ENCODE data around the gene RERE. TPM values are rescaled to one million over a fixed set of nuclear protein-coding genes. Genes with fewer than 3 reads are reported as not detected.
"Not testable (repeated sequence)": the region's sequence is repeated elsewhere in the genome, so short reads cannot be mapped to it uniquely, and the experiment has no call there.

The RERE gene
- total RNA-seq, 1 donor from 2014 or later, result 76.8 TPM

DNA sequence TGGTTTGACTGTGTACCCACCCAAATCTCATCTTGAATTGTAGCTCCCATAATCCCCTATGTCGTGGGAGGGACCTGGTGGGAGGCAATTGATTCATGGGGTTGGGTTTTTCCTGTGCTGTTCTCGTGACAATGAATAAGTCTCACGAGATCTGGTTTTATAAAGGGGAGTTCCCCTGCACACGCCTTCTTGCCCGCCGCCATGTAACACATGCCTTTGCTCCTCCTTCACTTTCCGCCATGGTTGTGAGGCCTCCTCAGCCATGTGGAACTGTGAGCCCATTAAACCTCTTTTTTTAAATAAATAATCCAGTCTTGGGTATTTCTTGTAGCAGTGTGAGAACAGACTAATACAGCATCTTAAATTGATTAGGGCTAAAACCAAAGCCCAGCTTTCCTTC is 22.6 kb upstream of the RERE start:
- Mint-ChIP-seq H3K4me3 (ENCODE audit: unreplicated experiment) (no peak overlapping the region), H3K9me3 (ENCODE audit: unreplicated experiment) (no peaks in the 10 kb centered on the region), H3K27me3 (ENCODE audit: unreplicated experiment) (peaks cover 4% of the 10 kb centered on the region), H3K27ac (ENCODE audit: unreplicated experiment) (no peak overlapping the region), H3K4me1 (ENCODE audit: unreplicated experiment) (peaks cover 11% of the 10 kb centered on the region), H3K36me3 (ENCODE audit: unreplicated experiment) (peaks cover 2% of the 10 kb centered on the region)
- TF ChIP-seq, protein P1, sequence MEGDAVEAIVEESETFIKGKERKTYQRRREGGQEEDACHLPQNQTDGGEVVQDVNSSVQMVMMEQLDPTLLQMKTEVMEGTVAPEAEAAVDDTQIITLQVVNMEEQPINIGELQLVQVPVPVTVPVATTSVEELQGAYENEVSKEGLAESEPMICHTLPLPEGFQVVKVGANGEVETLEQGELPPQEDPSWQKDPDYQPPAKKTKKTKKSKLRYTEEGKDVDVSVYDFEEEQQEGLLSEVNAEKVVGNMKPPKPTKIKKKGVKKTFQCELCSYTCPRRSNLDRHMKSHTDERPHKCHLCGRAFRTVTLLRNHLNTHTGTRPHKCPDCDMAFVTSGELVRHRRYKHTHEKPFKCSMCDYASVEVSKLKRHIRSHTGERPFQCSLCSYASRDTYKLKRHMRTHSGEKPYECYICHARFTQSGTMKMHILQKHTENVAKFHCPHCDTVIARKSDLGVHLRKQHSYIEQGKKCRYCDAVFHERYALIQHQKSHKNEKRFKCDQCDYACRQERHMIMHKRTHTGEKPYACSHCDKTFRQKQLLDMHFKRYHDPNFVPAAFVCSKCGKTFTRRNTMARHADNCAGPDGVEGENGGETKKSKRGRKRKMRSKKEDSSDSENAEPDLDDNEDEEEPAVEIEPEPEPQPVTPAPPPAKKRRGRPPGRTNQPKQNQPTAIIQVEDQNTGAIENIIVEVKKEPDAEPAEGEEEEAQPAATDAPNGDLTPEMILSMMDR (IDR thresholded peaks at IDR 0.05), result no peak
- DNase-seq (ENCODE audit: extremely low spot score, unreplicated experiment), result no peak

DNA sequence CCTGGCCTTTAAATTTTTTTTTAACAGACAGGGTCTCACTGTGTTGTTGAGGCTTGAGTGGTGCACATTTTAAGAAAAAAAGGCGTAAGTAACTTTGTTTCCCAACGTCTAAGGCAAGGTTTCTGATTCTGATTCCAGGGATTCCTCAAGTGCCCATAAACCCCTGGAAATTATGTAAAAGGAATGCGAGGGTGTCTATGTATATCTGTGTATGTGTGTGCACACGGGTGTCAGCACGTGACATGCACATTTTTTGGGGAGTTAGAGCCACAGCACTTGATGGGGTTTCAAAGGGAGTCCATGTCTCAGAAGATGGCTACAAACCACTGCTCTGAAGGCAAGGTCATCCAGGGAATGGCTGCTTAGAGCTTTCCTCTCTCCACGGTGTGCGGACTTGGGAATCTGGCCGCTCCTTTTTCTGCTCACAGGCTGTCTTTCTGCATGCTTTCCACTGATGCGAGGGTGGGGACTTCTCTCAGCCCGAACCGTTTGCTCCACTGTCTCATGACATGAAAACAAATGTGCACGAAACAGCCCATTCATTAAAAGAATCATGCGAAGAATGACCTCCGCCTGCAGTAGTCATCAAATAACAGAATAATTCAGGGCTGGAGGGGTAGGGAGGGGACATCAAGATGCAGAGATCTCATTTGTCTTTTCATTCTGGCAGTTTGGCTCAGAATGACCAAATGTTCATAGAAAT is 18.7 kb upstream of the RERE start:
- Mint-ChIP-seq H3K4me3 (ENCODE audit: unreplicated experiment) (no peak overlapping the region), H3K9me3 (ENCODE audit: unreplicated experiment) (no peaks in the 10 kb centered on the region), H3K36me3 (ENCODE audit: unreplicated experiment) (peaks cover 2% of the 10 kb centered on the region), H3K27me3 (ENCODE audit: unreplicated experiment) (peaks cover 4% of the 10 kb centered on the region), H3K4me1 (ENCODE audit: unreplicated experiment) (no peaks in the 10 kb centered on the region), H3K27ac (ENCODE audit: unreplicated experiment) (no peak overlapping the region)
- no peak for DNase-seq (ENCODE audit: extremely low spot score, unreplicated experiment)
- TF ChIP-seq, protein P1 (IDR thresholded peaks at IDR 0.05), result no peak

DNA sequence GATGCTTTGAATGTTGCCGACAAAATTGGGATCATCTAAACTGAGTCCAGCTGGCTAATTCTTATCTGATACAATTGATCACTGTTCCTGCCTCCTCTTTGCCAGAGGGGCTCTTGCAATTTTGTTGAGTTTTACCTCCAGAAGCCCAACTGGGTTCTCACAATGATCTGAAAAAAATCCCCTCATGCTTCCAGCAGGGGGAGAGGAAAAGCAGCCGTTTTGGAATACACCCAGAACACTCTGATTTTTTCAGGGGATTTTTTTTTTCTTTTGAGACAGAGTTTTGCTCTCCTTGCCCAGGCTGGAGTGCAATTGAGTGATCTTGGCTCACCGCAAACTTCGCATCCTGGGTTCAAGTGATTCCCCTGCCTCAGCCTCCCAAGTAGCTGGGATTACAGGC is 13.9 kb upstream of the RERE start:
- H3K4me3 Mint-ChIP-seq (ENCODE audit: unreplicated experiment), result no peak overlapping the region
- no peak overlapping the region for H3K27ac Mint-ChIP-seq (ENCODE audit: unreplicated experiment)
- peaks cover 2% of the 10 kb centered on the region for H3K36me3 Mint-ChIP-seq (ENCODE audit: unreplicated experiment)
- peaks cover 7% of the 10 kb centered on the region for H3K27me3 Mint-ChIP-seq (ENCODE audit: unreplicated experiment)
- no peaks in the 10 kb centered on the region for H3K4me1 Mint-ChIP-seq (ENCODE audit: unreplicated experiment)
- H3K9me3 Mint-ChIP-seq (ENCODE audit: unreplicated experiment), result no peaks in the 10 kb centered on the region
- DNase-seq (ENCODE audit: extremely low spot score, unreplicated experiment), result no peak
- TF ChIP-seq, protein P1 (IDR thresholded peaks at IDR 0.05), result peak; percentile 48

DNA sequence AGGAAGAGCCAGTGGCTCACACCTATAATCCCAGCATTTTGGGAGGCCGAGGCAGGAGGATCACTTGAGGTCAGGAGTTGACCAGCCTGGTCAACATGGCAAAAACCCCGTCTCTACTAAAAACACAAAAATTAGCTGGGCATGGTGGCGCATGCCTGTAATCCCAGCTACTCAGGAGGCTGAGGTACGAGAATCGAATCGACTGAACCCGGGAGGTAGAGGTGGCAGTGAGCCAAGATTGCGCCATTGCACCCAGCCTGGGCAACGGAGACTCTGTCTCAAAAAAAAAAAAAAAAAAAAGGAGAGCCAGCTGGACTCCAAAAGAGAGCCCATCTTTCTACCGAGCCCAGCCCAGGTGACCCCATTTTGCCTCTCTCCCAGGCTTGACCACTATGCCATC is 13.3 kb upstream of the RERE start:
- not testable (repeated sequence) for DNase-seq (ENCODE audit: extremely low spot score, unreplicated experiment); H3K9me3 Mint-ChIP-seq (ENCODE audit: unreplicated experiment); H3K4me1 Mint-ChIP-seq (ENCODE audit: unreplicated experiment); H3K4me3 Mint-ChIP-seq (ENCODE audit: unreplicated experiment); H3K36me3 Mint-ChIP-seq (ENCODE audit: unreplicated experiment); H3K27ac Mint-ChIP-seq (ENCODE audit: unreplicated experiment); H3K27me3 Mint-ChIP-seq (ENCODE audit: unreplicated experiment)

DNA sequence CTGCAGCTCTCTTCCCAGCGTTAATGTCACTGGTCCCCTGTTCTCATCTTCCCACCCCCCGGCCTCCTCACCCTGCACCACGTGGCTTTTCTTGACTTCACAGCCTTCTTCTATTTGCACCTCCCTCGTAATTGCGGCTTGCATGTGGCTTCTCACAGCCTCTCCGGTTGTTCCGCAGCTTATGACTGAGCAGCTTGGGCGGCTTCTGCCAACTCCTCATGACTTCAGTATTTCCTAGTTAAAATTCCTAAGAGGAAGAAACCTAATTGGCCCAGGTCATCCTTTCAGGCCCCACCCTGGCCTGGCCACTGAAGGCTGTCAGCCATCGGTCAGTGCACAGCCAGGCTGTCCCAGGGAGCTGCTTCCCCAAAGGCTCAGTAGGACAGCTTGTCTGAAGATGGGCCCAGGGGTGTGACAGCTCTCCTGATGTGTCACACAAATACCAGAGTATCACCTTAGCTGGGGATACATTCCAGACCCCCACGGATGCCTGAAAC is 8.6 kb upstream of the RERE start:
- H3K9me3 Mint-ChIP-seq (ENCODE audit: unreplicated experiment), result no peaks in the 10 kb centered on the region
- H3K36me3 Mint-ChIP-seq (ENCODE audit: unreplicated experiment), result no peaks in the 10 kb centered on the region
- H3K4me1 Mint-ChIP-seq (ENCODE audit: unreplicated experiment), result peaks cover 23% of the 10 kb centered on the region
- no peak overlapping the region for H3K4me3 Mint-ChIP-seq (ENCODE audit: unreplicated experiment)
- H3K27me3 Mint-ChIP-seq (ENCODE audit: unreplicated experiment), result peaks cover 4% of the 10 kb centered on the region
- TF ChIP-seq, protein P1 (IDR thresholded peaks at IDR 0.05), result no peak
- H3K27ac Mint-ChIP-seq (ENCODE audit: unreplicated experiment), result no peak overlapping the region
- peak; percentile 53 for DNase-seq (ENCODE audit: extremely low spot score, unreplicated experiment)
